Kidney epithelial cell (primary cell): ENCODE results near the gene SLC22A3. TPM values are rescaled to one million over a fixed set of nuclear protein-coding genes. Genes with fewer than 3 reads are reported as not detected.
"Not testable (repeated sequence)": the region's sequence is repeated elsewhere in the genome, so short reads cannot be mapped to it uniquely, and the experiment has no call there.

Source experiments
- DNase-seq: peaks from one replicate; pipeline ENCODE4 v3.0.0-alpha.2; 2010; ENCODE audit warnings: low read depth
- H3K27me3 ChIP-seq: 2 replicates; pipeline ENCODE4 v1.6.0; 2011; ENCODE audit warnings: low read length; ENCODE audit not compliant: control insufficient read depth, insufficient read depth
- H3K36me3 ChIP-seq: 2 replicates; pipeline ENCODE4 v1.5.1; 2011; ENCODE audit warnings: low read length; ENCODE audit not compliant: control insufficient read depth, insufficient read depth
- H3K4me3 ChIP-seq: 2 replicates; pipeline ENCODE4 v1.5.1; 2011; ENCODE audit warnings: low read depth, mild to moderate bottlenecking, control low read depth, low read length
- total RNA-seq: library from RNA; depleted of rRNA; stranded (reverse); fragments of >200 nt; gene quantifications from 2 replicates; pipeline ENCODE4 v1.2.3, GENCODE V29; 2015
- TF ChIP-seq, protein P1 (sequence below): IDR thresholded peaks from 2 replicates; pipeline ENCODE4 v1.5.1; 2011; ENCODE audit warnings: mild to moderate bottlenecking, moderate library complexity, low read length, control low read depth, inconsistent platforms; ENCODE audit not compliant: insufficient read depth, poor library complexity, severe bottlenecking

Gene SLC22A3
- total RNA-seq, 1 donor from 2014 or later, result 5.8 TPM

DNA sequence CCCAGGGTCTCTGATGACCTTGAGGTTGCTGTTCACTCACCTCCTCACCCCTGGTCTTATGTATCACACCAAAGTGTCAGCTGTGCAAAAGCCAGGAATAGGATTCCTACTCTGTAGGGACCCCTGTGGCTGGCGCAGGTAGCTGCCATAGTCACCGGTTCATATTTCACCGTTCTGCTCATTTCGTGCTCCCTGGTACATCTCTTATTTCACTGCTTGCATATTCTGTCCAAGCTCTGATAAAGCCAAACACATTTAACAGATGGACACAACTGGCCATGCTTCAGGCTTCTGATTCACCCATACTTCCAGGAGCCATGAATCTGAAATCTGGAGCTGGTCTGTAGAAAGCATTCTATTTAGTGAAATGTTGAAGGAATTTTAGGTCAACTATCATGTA, 20.5 kb downstream of the SLC22A3 start:
- Histone ChIP-seq H3K4me3 (no peak overlapping the region), H3K36me3 (no peaks in the 10 kb centered on the region), H3K27me3 (no peaks in the 10 kb centered on the region)
- DNase-seq, result no peak
- TF ChIP-seq, protein P1, sequence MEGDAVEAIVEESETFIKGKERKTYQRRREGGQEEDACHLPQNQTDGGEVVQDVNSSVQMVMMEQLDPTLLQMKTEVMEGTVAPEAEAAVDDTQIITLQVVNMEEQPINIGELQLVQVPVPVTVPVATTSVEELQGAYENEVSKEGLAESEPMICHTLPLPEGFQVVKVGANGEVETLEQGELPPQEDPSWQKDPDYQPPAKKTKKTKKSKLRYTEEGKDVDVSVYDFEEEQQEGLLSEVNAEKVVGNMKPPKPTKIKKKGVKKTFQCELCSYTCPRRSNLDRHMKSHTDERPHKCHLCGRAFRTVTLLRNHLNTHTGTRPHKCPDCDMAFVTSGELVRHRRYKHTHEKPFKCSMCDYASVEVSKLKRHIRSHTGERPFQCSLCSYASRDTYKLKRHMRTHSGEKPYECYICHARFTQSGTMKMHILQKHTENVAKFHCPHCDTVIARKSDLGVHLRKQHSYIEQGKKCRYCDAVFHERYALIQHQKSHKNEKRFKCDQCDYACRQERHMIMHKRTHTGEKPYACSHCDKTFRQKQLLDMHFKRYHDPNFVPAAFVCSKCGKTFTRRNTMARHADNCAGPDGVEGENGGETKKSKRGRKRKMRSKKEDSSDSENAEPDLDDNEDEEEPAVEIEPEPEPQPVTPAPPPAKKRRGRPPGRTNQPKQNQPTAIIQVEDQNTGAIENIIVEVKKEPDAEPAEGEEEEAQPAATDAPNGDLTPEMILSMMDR, result no peak

DNA sequence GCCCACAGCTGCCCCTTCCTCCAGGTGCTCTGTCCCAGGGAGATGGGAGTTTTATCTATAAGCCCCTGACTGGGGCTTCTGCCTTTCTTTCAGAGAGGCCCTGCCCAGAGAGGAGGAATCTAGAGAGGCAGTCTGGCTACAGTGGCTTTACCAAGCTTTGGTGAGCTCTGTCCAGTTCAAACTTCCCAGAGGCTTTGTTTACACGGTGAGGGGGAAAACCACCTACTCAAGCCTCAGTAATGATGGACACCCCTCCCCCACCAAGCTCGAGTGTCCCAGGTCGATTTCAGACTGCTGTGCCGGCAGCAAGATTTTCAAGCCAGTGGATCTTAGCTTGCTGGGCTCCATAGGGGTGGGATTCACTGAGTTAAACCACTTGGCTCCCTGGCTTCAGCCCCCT, 25.4 kb downstream of the SLC22A3 start:
- not testable (repeated sequence) for H3K36me3 ChIP-seq, H3K27me3 ChIP-seq, H3K4me3 ChIP-seq, DNase-seq

- DNase-seq, result no peak
- H3K27me3 ChIP-seq, result no peaks in the 10 kb centered on the region
- TF ChIP-seq, protein P1, result no peak
- no peak overlapping the region for H3K4me3 ChIP-seq
- no peaks in the 10 kb centered on the region for H3K36me3 ChIP-seq
These were observed 26.8 kb downstream of the SLC22A3 start for GRCh38 chr6:160374836-160375560.

GRCh38 chr6:160375561-160375949, 27.4 kb downstream of the SLC22A3 start:
- Histone ChIP-seq H3K4me3 (no peak overlapping the region), H3K27me3 (no peaks in the 10 kb centered on the region), H3K36me3 (no peaks in the 10 kb centered on the region)
- DNase-seq, result no peak
- TF ChIP-seq, protein P1, result no peak

DNA sequence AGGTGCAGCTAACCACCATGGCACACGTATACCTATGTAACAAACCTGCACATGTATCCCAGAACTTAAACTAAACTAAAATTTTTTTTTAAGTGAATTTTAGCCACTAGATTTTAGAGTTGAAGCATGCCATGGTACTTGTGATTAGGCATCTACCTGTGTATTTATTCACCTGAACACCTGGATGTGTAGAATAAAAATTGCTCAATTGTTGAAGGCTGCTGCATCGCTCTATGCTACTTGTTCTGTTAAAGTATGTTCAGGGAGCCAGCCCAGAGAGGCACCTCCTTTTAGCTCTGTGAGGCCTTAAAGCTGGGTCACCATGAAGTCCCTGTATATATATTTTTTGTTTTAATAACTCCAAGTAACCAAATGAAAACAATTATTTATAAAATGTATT, 28.3 kb downstream of the SLC22A3 start:
- H3K4me3 ChIP-seq, result no peak overlapping the region
- DNase-seq, result no peak
- TF ChIP-seq, protein P1, result no peak
- no peaks in the 10 kb centered on the region for H3K27me3 ChIP-seq
- H3K36me3 ChIP-seq, result no peaks in the 10 kb centered on the region

DNA sequence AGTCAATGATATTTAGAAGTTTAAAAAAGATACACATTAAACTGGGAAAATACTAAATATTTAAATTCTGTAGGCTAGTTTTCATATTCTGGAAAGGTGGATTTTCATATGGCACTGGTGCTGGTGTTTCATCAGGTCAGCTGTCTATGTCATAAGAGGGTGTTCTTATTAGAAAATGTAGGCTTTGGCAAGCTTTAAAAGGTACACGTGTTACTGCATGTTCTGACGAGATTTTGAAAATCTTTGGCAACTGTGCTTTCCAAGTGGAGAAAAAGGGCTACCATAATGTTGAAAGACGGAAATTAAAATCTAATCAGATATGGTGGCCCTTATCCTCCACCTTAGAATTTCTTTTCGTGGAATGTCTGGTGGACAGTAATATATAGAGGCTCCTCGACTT, 30.0 kb downstream of the SLC22A3 start:
- no peaks in the 10 kb centered on the region for H3K27me3 ChIP-seq

More for the DNA sequence above, 30.0 kb downstream of the SLC22A3 start:
- no peak overlapping the region for H3K4me3 ChIP-seq
- H3K36me3 ChIP-seq, result no peaks in the 10 kb centered on the region
- TF ChIP-seq, protein P1, result no peak
- DNase-seq, result no peak
